Activated CD4-positive, alpha-beta T cell treated with anti-CD3 and anti-CD28 coated beads, Interleukin-2, Interleukin-4, amounts not matched to agents 100 ng/mL and 50 ng/mL, durations not matched to agents 16 hours and 8 hours (primary cell): ENCODE results near the gene SPANXN1.
"Not testable (repeated sequence)": the region's sequence is repeated elsewhere in the genome, so short reads cannot be mapped to it uniquely, and the experiment has no call there.

Experiments used
- DNase-seq: peaks from one replicate; pipeline ENCODE4 v3.0.0-alpha.2; 2020; ENCODE audit warnings: low spot score

The SPANXN1 gene

GRCh38 chrX:145247203-145247602 lies at the start of gene SPANXN1:
TSS of gene SPANXN1 (plus strand) at chrX:145247503. CDS start at chrX:145247587, 84 bp downstream.
- DNase-seq: not testable (repeated sequence)

- DNase-seq: no peak
Measured at GRCh38 chrX:145199078-145199477, 48.2 kb upstream of the SPANXN1 start.

DNA sequence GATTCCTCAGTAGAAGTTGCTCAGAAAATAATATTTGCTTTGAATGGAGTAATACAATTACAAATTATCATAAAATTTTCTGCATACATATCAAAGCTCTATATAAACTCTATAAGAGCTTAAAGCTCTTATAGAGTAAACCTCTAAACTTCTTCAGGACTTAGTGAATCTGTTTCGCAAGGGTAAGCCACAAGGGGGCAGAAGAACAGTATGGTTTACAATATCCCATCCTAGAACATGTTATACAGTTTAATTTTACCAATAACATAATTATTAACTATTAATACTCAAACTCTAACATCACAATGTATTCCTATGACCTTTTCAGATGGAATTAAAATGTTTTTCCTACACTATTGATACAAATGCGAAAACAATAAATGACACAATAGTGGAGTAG lies 33.8 kb upstream of the SPANXN1 start:
- DNase-seq: peak; percentile 33

GRCh38 chrX:145292218-145292617 lies 44.9 kb downstream of the SPANXN1 start:
- DNase-seq: peak; percentile 59
